ENCODE results near the gene SLC9A8. TPM values are rescaled to one million over a fixed set of nuclear protein-coding genes. Genes with fewer than 3 reads are reported as not detected.

SLC9A8 gene
- total RNA-seq, 1 experiment from 2014 or later: 6.7 TPM

DNA sequence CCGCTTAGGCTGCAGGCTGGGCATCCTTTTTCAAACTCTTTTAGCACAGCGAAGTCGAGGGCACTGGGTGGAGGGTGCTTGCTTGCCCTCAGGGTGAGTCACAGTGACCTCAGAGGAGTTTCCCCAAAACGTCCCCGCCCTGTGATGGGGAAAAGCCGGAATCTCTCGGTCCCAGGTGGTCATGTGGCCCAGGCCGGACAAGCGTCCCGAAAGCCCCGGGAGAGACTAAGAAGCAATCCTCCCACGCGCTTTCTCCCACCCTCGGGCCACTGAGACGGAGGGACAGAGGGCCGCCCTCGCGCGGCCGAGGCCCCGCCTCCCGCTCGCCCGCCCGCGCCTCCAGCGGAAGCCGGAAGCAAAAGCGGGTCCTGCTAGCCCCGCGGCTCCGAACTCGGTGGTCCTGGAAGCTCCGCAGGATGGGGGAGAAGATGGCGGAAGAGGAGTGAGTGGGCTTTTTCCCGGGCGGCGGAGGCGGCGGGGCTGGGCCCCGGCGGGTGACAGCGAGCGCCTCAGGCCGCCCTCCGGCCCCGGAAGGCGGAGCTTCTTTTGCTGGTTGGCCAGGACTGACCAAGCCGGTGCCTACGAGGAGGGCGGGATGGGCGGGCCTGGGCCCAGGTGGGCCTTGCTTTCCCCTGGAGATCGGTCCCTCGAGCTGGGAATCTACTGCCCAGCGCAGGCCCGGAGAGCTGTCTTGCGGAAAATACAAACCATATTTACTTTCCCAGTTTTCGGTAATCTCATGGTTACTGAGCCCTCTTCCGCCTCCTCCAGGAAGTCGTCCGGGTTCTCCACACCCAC, at the start of gene SLC9A8 (continued):
- TF ChIP-seq FOSL1 (IDR thresholded peaks at IDR 0.05; ENCODE audit: low read depth): 0 out of 2 replicates have a peak, but pooled peaks have one; percentile 24
- no peak for TF ChIP-seq ZNF274 (IDR thresholded peaks at IDR 0.05; ENCODE audit: low read depth, low read length)
- TF ChIP-seq RAD21 (IDR thresholded peaks at IDR 0.05; ENCODE audit: low read depth): no peak
- peak; percentile 52 for TF ChIP-seq POLR2A (IDR thresholded peaks at IDR 0.05; ENCODE audit: borderline replicate concordance, extremely low read depth, insufficient read depth, insufficient read length)
- TF ChIP-seq SRF (IDR thresholded peaks at IDR 0.05; ENCODE audit: low read depth): no peak
- no peak for TF ChIP-seq TCF7L2 (IDR thresholded peaks at IDR 0.05; ENCODE audit: borderline replicate concordance, extremely low read depth, insufficient read depth, insufficient read length)
- no peak for TF ChIP-seq EZH2 (IDR thresholded peaks at IDR 0.05)
- peak; percentile 75 for TF ChIP-seq POLR2AphosphoS5 (IDR thresholded peaks at IDR 0.05; ENCODE audit: low read depth, low read length)
- TF ChIP-seq JUND (IDR thresholded peaks at IDR 0.05): no peak
- TF ChIP-seq ZFX (IDR thresholded peaks at IDR 0.05): peak; percentile 78
- TF ChIP-seq SIN3A (IDR thresholded peaks at IDR 0.05; ENCODE audit: low read depth): no peak; the same call in 1 of the 2 replicates

- no peak overlapping the region for H3K4me3 ChIP-seq (replicated peaks in 1 of 2; ENCODE audit: low read depth in 1 of 2, low read length in 2 of 2)
- POLR2A ChIA-PET: no interaction called here
- no peaks in the 10 kb centered on the region for H3K9me2 ChIP-seq (ENCODE audit: insufficient read depth)
- 0 out of 4 replicates have a peak, but pooled peaks cover 0 to 10% of the 10 kb centered on the region in 2 experiments for H3K4me1 ChIP-seq (ENCODE audit: control insufficient read depth in 1 of 2, insufficient read depth in 2 of 2, low read length in 2 of 2)
- no peaks in the 10 kb centered on the region for H3K9me3 ChIP-seq (ENCODE audit: control insufficient read depth in 1 of 2, insufficient read depth in 1 of 2, low read depth in 1 of 2, low read length in 2 of 2)
- intact Hi-C loops (cut with micrococcal nuclease): no loop called here
- H3K27me3 ChIP-seq (ENCODE audit: insufficient read depth, low read length): no peaks in the 10 kb centered on the region
- H3K4me2 ChIP-seq (ENCODE audit: low read length): no peak overlapping the region
- H3K36me3 ChIP-seq (ENCODE audit: control insufficient read depth in 1 of 2, insufficient read depth in 2 of 2, low read length in 2 of 2): no peaks in the 10 kb centered on the region
- H3K79me2 ChIP-seq (ENCODE audit: insufficient read depth, low read length): no peaks in the 10 kb centered on the region
- DNase-seq (ENCODE audit: low read depth, low spot score): no peak
- ATAC-seq: no peak
- CTCF ChIA-PET: no interaction called here
- no peak overlapping the region for H2AFZ ChIP-seq (ENCODE audit: low read depth, low read length, poor library complexity, severe bottlenecking)
- no TSS peak for BruUV-seq (replicated peaks)
- RAD21 ChIA-PET (ENCODE audit: low non-redundant PET in 1 of 2, low total read pairs in 2 of 2, uncharacterized antibody in 2 of 2, unreplicated experiment in 2 of 2): no interaction called here
- H3K9ac ChIP-seq (ENCODE audit: low read length): no peak overlapping the region
- no peak overlapping the region for H3K27ac ChIP-seq (ENCODE audit: low read depth, low read length)
- no peaks in the 10 kb centered on the region for H4K20me1 ChIP-seq (ENCODE audit: insufficient read depth)
- TF ChIP-seq EZH2phosphoT487 (IDR thresholded peaks at IDR 0.05; ENCODE audit: borderline replicate concordance): no peak
- no peak for TF ChIP-seq EZH2 (IDR thresholded peaks at IDR 0.05)
- no peak for TF ChIP-seq ZFX (IDR thresholded peaks at IDR 0.05)
- TF ChIP-seq CTCF (IDR thresholded peaks at IDR 0.05 in 2 of 3, conservative IDR thresholded peaks at IDR 0.05 in 1 of 3; ENCODE audit: borderline replicate concordance in 1 of 3, insufficient read depth in 1 of 3, low read depth in 2 of 3, low read length in 2 of 3): no peak
- no peak for TF ChIP-seq FOSL1 (IDR thresholded peaks at IDR 0.05; ENCODE audit: low read depth)
- TF ChIP-seq, protein P1, sequence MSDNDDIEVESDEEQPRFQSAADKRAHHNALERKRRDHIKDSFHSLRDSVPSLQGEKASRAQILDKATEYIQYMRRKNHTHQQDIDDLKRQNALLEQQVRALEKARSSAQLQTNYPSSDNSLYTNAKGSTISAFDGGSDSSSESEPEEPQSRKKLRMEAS (IDR thresholded peaks at IDR 0.05): no peak
- TF ChIP-seq ATF3 (IDR thresholded peaks at IDR 0.05): no peak
- no peak for TF ChIP-seq POLR2A (IDR thresholded peaks at IDR 0.05; ENCODE audit: borderline replicate concordance, extremely low read depth, insufficient read depth, insufficient read length)
- no peak for TF ChIP-seq POLR2AphosphoS5 (IDR thresholded peaks at IDR 0.05; ENCODE audit: low read depth, low read length)
- TF ChIP-seq CBX3 (IDR thresholded peaks at IDR 0.05; ENCODE audit: low read depth): no peak
- TF ChIP-seq SP1 (IDR thresholded peaks at IDR 0.05; ENCODE audit: low read depth): no peak
- no peak for TF ChIP-seq ZNF274 (IDR thresholded peaks at IDR 0.05; ENCODE audit: low read depth, low read length)
- TF ChIP-seq SRF (IDR thresholded peaks at IDR 0.05; ENCODE audit: low read depth): no peak
- TF ChIP-seq ELF1 (IDR thresholded peaks at IDR 0.05; ENCODE audit: borderline replicate concordance, low read depth): no peak
- TF ChIP-seq ZBTB33 (IDR thresholded peaks at IDR 0.05; ENCODE audit: extremely low read depth, insufficient replicate concordance, low read length): no peak
These were observed 49.5 kb upstream of the SLC9A8 start for GRCh38 chr20:49762940-49763766.
